Measurements from ENCODE around the gene GLI1.
"Not testable (repeated sequence)": the region's sequence is repeated elsewhere in the genome, so short reads cannot be mapped to it uniquely, and the experiment has no call there.

GLI1 gene

DNA sequence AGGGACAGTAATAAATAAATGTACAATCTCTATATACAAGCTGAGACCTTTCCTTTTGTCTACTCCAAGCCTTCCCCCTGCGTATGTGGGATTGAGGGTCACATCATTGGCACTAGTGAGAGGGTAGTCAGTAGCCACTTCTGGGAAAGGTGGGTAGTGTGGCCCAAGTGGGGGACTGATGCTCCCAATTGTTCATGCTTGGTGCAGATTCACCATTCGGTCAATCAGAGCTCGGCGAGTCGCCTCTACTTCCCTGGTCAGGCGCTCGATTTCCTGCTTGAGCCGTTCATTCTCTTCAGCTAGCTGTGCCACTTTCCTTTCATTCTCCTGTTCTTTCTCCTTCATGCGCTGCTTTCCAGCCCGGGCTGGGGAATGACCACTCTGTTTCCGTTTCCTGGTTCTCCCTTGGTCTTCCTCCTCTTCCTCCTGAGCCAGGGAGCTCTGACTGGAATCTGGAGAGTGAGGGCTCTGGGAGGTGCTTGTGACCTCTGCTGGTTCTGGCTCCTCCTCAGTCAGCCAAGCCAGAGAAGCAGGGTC lies 57.1 kb downstream of the GLI1 start:
- Histone ChIP-seq H3K9me3 (ENCODE audit: insufficient read depth, low read length, severe bottlenecking) (no peaks in the 10 kb centered on the region), H3K4me3 (ENCODE audit: low read depth in 1 of 2, low read length in 2 of 2) (no peak overlapping the region), H3K4me2 (ENCODE audit: insufficient read depth, low read length) (peak overlapping the region; percentile 9; the same call in 1 of the 2 replicates), H3K79me2 (ENCODE audit: insufficient read depth, low read length) (peaks cover 49% of the 10 kb centered on the region), H3K4me1 (ENCODE audit: insufficient read depth, low read length) (peaks cover 37% of the 10 kb centered on the region), H4K20me1 (ENCODE audit: insufficient read depth, low read length) (peaks cover 56% of the 10 kb centered on the region), H3K36me3 (ENCODE audit: insufficient read depth, low read length) (peaks cover 82% of the 10 kb centered on the region), H2AFZ (ENCODE audit: low read depth, low read length) (no peak overlapping the region), H3K27ac (ENCODE audit: low read length) (peak overlapping the region; percentile 27; the same call in 1 of the 2 replicates), H3K9ac (ENCODE audit: low read depth, low read length) (no peak overlapping the region), H3K27me3 (ENCODE audit: insufficient read depth, low read length, poor library complexity) (no peaks in the 10 kb centered on the region)
- no peak for TF ChIP-seq EZH2 (IDR thresholded peaks at IDR 0.05; ENCODE audit: borderline replicate concordance, low read depth, low read length, severe bottlenecking)
- TF ChIP-seq, protein P1, sequence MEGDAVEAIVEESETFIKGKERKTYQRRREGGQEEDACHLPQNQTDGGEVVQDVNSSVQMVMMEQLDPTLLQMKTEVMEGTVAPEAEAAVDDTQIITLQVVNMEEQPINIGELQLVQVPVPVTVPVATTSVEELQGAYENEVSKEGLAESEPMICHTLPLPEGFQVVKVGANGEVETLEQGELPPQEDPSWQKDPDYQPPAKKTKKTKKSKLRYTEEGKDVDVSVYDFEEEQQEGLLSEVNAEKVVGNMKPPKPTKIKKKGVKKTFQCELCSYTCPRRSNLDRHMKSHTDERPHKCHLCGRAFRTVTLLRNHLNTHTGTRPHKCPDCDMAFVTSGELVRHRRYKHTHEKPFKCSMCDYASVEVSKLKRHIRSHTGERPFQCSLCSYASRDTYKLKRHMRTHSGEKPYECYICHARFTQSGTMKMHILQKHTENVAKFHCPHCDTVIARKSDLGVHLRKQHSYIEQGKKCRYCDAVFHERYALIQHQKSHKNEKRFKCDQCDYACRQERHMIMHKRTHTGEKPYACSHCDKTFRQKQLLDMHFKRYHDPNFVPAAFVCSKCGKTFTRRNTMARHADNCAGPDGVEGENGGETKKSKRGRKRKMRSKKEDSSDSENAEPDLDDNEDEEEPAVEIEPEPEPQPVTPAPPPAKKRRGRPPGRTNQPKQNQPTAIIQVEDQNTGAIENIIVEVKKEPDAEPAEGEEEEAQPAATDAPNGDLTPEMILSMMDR (IDR thresholded peaks at IDR 0.05; ENCODE audit: borderline replicate concordance, extremely low read depth, low read length, poor library complexity, severe bottlenecking) = no peak
- ATAC-seq (ENCODE audit: insufficient read depth, low read depth) (no peak), DNase-seq (no peak)

- Histone ChIP-seq H3K9ac (ENCODE audit: low read depth, low read length) (no peak overlapping the region), H4K20me1 (ENCODE audit: insufficient read depth, low read length) (peaks cover 51% of the 10 kb centered on the region), H3K27ac (ENCODE audit: low read length) (peak overlapping the region; percentile 27), H3K27me3 (ENCODE audit: insufficient read depth, low read length, poor library complexity) (no peaks in the 10 kb centered on the region), H3K9me3 (ENCODE audit: insufficient read depth, low read length, severe bottlenecking) (no peaks in the 10 kb centered on the region), H3K4me3 (ENCODE audit: low read depth in 1 of 2, low read length in 2 of 2) (no peak overlapping the region), H3K79me2 (ENCODE audit: insufficient read depth, low read length) (peaks cover 46% of the 10 kb centered on the region), H2AFZ (ENCODE audit: low read depth, low read length) (no peak overlapping the region), H3K4me1 (ENCODE audit: insufficient read depth, low read length) (peaks cover 42% of the 10 kb centered on the region), H3K36me3 (ENCODE audit: insufficient read depth, low read length) (peaks cover 77% of the 10 kb centered on the region), H3K4me2 (ENCODE audit: insufficient read depth, low read length) (peak overlapping the region; percentile 68)
- no peak for ATAC-seq (ENCODE audit: insufficient read depth, low read depth)
- TF ChIP-seq, protein P1 (IDR thresholded peaks at IDR 0.05; ENCODE audit: borderline replicate concordance, extremely low read depth, low read length, poor library complexity, severe bottlenecking) = no peak
- no peak for TF ChIP-seq EZH2 (IDR thresholded peaks at IDR 0.05; ENCODE audit: borderline replicate concordance, low read depth, low read length, severe bottlenecking)
- DNase-seq = no peak
Observed at GRCh38 chr12:57517187-57517586, 57.6 kb downstream of the GLI1 start.

DNA sequence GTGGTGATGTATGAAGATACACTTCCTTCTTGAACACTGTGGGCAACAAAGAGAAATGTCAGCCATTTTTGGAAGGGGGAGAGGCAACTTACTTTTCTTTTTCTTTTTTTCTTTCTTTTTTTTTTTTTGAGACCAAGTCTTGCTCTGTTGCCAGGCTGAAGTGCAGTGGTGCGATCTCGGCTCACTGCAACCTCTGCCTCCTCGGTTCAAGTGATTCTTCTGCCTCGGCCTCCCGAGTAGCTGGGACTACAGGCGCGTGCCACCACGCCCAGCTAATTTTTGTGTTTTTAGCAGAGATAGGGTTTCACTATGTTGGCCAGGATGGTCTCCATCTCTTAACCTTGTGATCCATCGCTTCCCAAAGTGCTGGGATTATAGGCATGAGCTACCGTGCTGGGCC lies 58.1 kb downstream of the GLI1 start:
- not testable (repeated sequence) for ATAC-seq (ENCODE audit: insufficient read depth, low read depth); H2AFZ ChIP-seq (ENCODE audit: low read depth, low read length); DNase-seq; H3K27me3 ChIP-seq (ENCODE audit: insufficient read depth, low read length, poor library complexity); H3K9me3 ChIP-seq (ENCODE audit: insufficient read depth, low read length, severe bottlenecking)
- Histone ChIP-seq H3K4me2 (ENCODE audit: insufficient read depth, low read length) (peak overlapping the region; percentile 68), H3K4me3 (ENCODE audit: low read depth in 1 of 2, low read length in 2 of 2) (peak overlapping the region in 1 of 2 experiments; percentile 91; a peak in 1 of 4 replicates), H3K36me3 (ENCODE audit: insufficient read depth, low read length) (peaks cover 72% of the 10 kb centered on the region), H3K27ac (ENCODE audit: low read length) (peak overlapping the region; percentile 99), H4K20me1 (ENCODE audit: insufficient read depth, low read length) (peaks cover 50% of the 10 kb centered on the region), H3K79me2 (ENCODE audit: insufficient read depth, low read length) (peaks cover 46% of the 10 kb centered on the region), H3K9ac (ENCODE audit: low read depth, low read length) (peak overlapping the region; percentile 97), H3K4me1 (ENCODE audit: insufficient read depth, low read length) (peaks cover 44% of the 10 kb centered on the region)

DNA sequence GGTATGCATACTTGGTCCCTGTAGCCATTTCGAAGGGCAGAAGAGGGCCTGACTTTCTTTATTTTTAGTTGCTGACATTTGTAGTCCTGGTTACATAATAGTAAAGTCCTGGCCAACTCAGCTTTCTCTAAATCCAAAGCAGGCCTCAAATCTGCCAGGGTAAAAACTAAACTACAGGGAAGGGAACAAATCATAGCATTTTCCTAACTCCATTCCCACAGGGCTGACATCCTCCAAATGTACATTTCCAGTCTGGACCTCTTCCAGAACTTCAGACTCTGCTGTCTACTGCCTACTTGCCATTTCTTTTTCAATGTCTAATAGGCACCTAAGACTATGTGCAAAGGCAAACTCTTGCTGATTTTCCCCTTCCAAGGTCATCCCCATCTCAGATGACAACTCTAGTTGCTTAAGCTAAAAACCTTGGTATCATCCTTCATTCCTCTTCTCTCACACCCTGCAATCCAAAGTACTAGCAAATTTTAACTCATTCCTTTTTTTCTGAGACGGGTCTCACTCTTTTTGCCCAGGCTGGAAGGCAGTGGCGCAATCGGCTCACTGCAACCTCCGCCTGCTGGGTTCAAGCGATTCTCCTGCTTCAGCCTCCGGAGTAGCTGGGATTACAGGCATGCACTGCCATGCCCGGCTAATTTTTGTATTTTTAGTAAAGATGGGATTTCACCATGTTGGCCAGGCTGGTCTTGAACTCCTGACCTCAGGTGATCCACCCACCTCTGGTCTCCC lies 58.8 kb downstream of the GLI1 start:
- Histone ChIP-seq H3K4me1 (ENCODE audit: insufficient read depth, low read length) (peaks cover 46% of the 10 kb centered on the region), H3K4me2 (ENCODE audit: insufficient read depth, low read length) (peak overlapping the region; percentile 68), H3K79me2 (ENCODE audit: insufficient read depth, low read length) (peaks cover 50% of the 10 kb centered on the region), H2AFZ (ENCODE audit: low read depth, low read length) (no peak overlapping the region), H3K36me3 (ENCODE audit: insufficient read depth, low read length) (peaks cover 69% of the 10 kb centered on the region), H3K4me3 (ENCODE audit: low read depth in 1 of 2, low read length in 2 of 2) (peak overlapping the region; percentile 86 to 91; a peak in 3 of 4 replicates), H3K9me3 (ENCODE audit: insufficient read depth, low read length, severe bottlenecking) (no peaks in the 10 kb centered on the region), H3K9ac (ENCODE audit: low read depth, low read length) (peak overlapping the region; percentile 97), H3K27ac (ENCODE audit: low read length) (peak overlapping the region; percentile 99), H3K27me3 (ENCODE audit: insufficient read depth, low read length, poor library complexity) (no peaks in the 10 kb centered on the region), H4K20me1 (ENCODE audit: insufficient read depth, low read length) (peaks cover 53% of the 10 kb centered on the region)
- ATAC-seq (ENCODE audit: insufficient read depth, low read depth) (no peak), DNase-seq (no peak)
- TF ChIP-seq, protein P1 (IDR thresholded peaks at IDR 0.05; ENCODE audit: borderline replicate concordance, extremely low read depth, low read length, poor library complexity, severe bottlenecking) = no peak
- TF ChIP-seq EZH2 (IDR thresholded peaks at IDR 0.05; ENCODE audit: borderline replicate concordance, low read depth, low read length, severe bottlenecking) = no peak
